ENCODE measurements around the gene CEP112. TPM values are rescaled to one million over a fixed set of nuclear protein-coding genes. Genes with fewer than 3 reads are reported as not detected.

Gene CEP112
- total and polyA plus RNA-seq, 4 donors = 5.9 to 32.9 (median 18.8) TPM

DNA sequence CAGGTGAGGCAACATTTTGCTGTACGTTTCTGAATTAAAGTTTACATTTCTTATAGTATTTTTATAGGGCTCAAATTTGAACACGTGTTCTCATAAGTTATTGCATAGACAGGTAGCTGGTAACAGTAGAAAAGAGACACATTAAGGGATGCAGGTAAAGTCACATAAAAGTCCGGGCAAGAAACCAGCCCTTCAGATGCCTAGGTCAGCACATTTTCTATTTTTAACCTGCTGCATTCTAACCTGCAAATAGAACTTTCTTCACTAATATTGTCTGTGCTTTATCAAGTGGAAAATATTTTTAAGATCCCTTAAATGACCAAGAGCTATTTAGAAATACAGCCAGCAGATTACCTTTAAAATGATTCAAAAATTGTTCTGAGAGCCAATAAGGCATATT lies 323.1 kb downstream of the CEP112 start:
- no peaks in the 10 kb centered on the region for H3K9me3 ChIP-seq (ENCODE audit: control insufficient read depth in 4 of 4, insufficient read depth in 3 of 4, low read length in 3 of 4)
- TF ChIP-seq, protein P1, sequence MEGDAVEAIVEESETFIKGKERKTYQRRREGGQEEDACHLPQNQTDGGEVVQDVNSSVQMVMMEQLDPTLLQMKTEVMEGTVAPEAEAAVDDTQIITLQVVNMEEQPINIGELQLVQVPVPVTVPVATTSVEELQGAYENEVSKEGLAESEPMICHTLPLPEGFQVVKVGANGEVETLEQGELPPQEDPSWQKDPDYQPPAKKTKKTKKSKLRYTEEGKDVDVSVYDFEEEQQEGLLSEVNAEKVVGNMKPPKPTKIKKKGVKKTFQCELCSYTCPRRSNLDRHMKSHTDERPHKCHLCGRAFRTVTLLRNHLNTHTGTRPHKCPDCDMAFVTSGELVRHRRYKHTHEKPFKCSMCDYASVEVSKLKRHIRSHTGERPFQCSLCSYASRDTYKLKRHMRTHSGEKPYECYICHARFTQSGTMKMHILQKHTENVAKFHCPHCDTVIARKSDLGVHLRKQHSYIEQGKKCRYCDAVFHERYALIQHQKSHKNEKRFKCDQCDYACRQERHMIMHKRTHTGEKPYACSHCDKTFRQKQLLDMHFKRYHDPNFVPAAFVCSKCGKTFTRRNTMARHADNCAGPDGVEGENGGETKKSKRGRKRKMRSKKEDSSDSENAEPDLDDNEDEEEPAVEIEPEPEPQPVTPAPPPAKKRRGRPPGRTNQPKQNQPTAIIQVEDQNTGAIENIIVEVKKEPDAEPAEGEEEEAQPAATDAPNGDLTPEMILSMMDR (IDR thresholded peaks at IDR 0.05; ENCODE audit: control extremely low read depth, extremely low read depth) = no peak
- no peak overlapping the region for H3K27ac ChIP-seq (ENCODE audit: low read depth in 1 of 2, low read length in 1 of 2)
- no peak overlapping the region for H3K4me3 ChIP-seq
- ATAC-seq (ENCODE audit: insufficient read depth, low FRiP score) (no peak), DNase-seq (no peak)
- 94% methylated on average over 3 of the region's 3 CpGs for WGBS, 2 donors
- peaks cover 0 to 3% (median 0%) of the 10 kb centered on the region in 4 donors for H3K36me3 ChIP-seq (ENCODE audit: control insufficient read depth in 4 of 4, insufficient read depth in 4 of 4, low read length in 4 of 4)
- H3K4me1 ChIP-seq (ENCODE audit: control insufficient read depth in 5 of 5, insufficient read depth in 5 of 5, low read length in 5 of 5) = peaks cover 0 to 1% (median 0%) of the 10 kb centered on the region in 5 donors
- no peaks in the 10 kb centered on the region for H3K27me3 ChIP-seq (ENCODE audit: control insufficient read depth in 3 of 3, insufficient read depth in 3 of 3, low read length in 2 of 3)
- no peak overlapping the region for H3K9ac ChIP-seq (ENCODE audit: insufficient read depth in 1 of 2, low read length in 2 of 2)

DNA sequence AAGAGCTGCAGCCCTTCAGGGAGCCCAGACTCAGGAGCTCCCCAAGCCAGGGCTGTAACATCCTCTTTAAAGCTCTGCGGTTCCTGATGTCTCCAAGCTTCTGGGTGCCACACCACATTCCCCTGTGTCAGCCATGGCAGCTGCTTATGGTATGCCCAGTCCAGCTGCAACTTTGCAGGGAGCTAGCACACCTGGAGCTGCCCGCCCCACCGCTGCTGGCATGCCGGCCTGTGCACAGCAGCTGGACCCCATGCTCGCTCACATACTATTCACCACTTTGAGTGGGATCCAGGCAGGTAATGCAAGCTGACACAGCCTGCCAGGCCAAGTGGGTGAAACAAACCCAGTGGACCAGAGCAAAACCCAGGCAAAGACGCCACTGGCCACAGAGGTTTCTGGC lies 324.9 kb downstream of the CEP112 start:
- H3K27me3 ChIP-seq (ENCODE audit: control insufficient read depth in 3 of 3, insufficient read depth in 3 of 3, low read length in 2 of 3) = no peaks in the 10 kb centered on the region
- H3K9me3 ChIP-seq (ENCODE audit: control insufficient read depth in 4 of 4, insufficient read depth in 3 of 4, low read length in 3 of 4) = no peaks in the 10 kb centered on the region
- ATAC-seq (ENCODE audit: insufficient read depth, low FRiP score) = no peak
- peaks cover 0 to 3% (median 0%) of the 10 kb centered on the region in 4 donors for H3K36me3 ChIP-seq (ENCODE audit: control insufficient read depth in 4 of 4, insufficient read depth in 4 of 4, low read length in 4 of 4)
- H3K9ac ChIP-seq (ENCODE audit: insufficient read depth in 1 of 2, low read length in 2 of 2) = no peak overlapping the region
- WGBS, 2 donors = 88 to 89% methylated on average over 6 of the region's 6 CpGs
- no peak for DNase-seq
- TF ChIP-seq, protein P1 (IDR thresholded peaks at IDR 0.05; ENCODE audit: control extremely low read depth, extremely low read depth) = no peak
- H3K27ac ChIP-seq (ENCODE audit: low read depth in 1 of 2, low read length in 1 of 2) = no peak overlapping the region
- peaks cover 0 to 1% (median 0%) of the 10 kb centered on the region in 5 donors for H3K4me1 ChIP-seq (ENCODE audit: control insufficient read depth in 5 of 5, insufficient read depth in 5 of 5, low read length in 5 of 5)
- no peak overlapping the region for H3K4me3 ChIP-seq

DNA sequence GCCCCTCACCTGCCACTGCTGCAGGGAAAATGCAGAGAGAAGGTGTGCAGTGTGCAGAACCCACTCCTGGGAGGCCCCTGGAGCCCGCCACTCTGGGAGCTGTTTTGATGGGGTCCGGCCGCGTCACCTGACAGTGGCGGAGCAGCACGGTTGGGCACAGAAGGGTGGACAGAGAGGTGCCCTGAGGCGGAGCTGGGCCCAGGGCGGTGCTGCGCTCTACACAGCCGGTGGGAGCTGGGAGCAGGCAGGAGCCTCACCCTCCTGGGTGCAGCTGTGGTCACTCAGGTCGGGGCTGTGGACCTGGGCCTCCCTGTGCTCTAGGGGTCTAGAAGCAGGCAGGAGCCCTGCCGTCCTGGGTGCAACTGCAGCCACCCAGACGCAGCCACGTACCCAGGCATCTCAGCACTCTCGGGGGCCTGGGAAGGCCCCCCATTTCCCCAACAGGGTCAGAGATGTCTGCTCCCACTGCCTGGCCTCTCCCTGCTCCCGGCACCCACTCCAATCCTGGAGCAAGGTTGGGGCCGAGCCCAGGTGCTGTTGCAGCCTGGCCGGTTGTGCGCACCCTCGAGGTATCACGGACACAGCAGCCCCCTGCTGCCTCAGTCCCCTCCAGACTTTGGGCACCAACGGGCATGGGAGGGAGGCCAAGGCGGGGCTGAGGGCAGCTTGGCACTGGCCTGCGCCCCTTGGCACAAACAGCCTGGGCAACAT lies 326.1 kb downstream of the CEP112 start:
- Histone ChIP-seq H3K4me1 (ENCODE audit: control insufficient read depth in 5 of 5, insufficient read depth in 5 of 5, low read length in 5 of 5) (no peaks in the 10 kb centered on the region), H3K36me3 (ENCODE audit: control insufficient read depth in 4 of 4, insufficient read depth in 4 of 4, low read length in 4 of 4) (peaks cover 0 to 3% (median 0%) of the 10 kb centered on the region in 4 donors), H3K4me3 (no peak overlapping the region), H3K9ac (ENCODE audit: insufficient read depth in 1 of 2, low read length in 2 of 2) (no peak overlapping the region), H3K27me3 (ENCODE audit: control insufficient read depth in 3 of 3, insufficient read depth in 3 of 3, low read length in 2 of 3) (no peaks in the 10 kb centered on the region), H3K27ac (ENCODE audit: low read depth in 1 of 2, low read length in 1 of 2) (no peak overlapping the region), H3K9me3 (ENCODE audit: control insufficient read depth in 4 of 4, insufficient read depth in 3 of 4, low read length in 3 of 4) (no peaks in the 10 kb centered on the region)
- ATAC-seq (ENCODE audit: insufficient read depth, low FRiP score) = no peak
- TF ChIP-seq, protein P1 (IDR thresholded peaks at IDR 0.05; ENCODE audit: control extremely low read depth, extremely low read depth) = no peak
- DNase-seq = no peak
- 93 to 96% methylated on average over 23 to 24 of the region's 24 CpGs for WGBS, 2 donors

Measured in lung (tissue), 12 donors.